Measurements from ENCODE around the gene VSTM4.
A peak's percentile ranks its signal among the peaks of the same experiment; 100 is the strongest.

VSTM4 gene, protein sequence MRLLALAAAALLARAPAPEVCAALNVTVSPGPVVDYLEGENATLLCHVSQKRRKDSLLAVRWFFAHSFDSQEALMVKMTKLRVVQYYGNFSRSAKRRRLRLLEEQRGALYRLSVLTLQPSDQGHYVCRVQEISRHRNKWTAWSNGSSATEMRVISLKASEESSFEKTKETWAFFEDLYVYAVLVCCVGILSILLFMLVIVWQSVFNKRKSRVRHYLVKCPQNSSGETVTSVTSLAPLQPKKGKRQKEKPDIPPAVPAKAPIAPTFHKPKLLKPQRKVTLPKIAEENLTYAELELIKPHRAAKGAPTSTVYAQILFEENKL

DNA sequence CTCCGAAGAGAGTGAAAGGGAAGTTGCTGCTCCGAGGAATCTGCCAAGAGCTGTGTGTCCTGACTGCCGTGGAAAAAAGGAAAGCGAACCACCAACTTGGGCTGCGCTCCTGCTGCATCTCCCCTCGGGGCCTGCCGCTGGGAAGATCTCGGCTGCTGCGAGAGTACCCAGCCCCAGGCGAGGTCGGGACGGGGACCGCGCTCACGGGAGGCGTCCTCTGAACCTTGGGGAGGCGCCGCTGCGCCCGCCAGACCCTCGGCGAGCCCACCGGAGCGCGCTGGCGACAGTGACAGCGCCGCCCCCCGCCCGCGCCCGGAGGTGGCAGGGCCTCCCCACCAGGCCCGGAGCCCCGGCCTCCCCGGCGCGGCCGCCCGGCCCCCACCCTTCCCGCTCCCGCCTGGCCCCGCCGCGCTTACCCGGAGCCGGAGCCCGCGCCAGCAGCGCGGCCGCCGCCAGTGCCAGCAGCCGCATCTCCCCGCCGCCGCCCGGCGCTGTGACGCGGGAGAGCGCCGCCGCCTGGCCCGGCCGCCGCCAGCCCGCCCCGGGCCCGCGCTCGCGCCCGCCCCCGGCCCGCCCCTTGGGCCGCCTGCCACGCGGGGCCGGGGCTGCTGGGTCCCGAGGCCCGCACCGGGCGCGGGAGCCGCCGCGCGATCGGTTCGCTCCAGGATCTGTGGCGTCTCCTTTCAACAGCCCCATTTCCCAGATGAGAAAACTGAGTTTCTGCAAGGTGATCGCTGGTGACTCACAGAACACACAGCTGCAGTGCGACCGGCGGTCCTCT lies at the start of gene VSTM4:
VSTM4 (minus strand) TSS at position 508 of the 781 bp plus-strand sequence; CDS start at position 471, 37 bp downstream.
- no peak for DNase-seq (ENCODE audit: low spot score in 2 of 2)
- Mint-ChIP-seq H3K27me3 (peaks cover 22% of the 10 kb centered on the region), H3K9me3 (no peaks in the 10 kb centered on the region), H3K36me3 (ENCODE audit: insufficient read depth) (no peaks in the 10 kb centered on the region), H3K4me1 (no peaks in the 10 kb centered on the region), H3K27ac (ENCODE audit: low read depth) (no peak within 1 kb of the TSS), H3K4me3 (peak within 1 kb of the TSS; percentile 54)
- peak; percentile 13 for ATAC-seq (replicated peaks; ENCODE audit: extremely low read depth, poor library complexity, severe bottlenecking)

DNA sequence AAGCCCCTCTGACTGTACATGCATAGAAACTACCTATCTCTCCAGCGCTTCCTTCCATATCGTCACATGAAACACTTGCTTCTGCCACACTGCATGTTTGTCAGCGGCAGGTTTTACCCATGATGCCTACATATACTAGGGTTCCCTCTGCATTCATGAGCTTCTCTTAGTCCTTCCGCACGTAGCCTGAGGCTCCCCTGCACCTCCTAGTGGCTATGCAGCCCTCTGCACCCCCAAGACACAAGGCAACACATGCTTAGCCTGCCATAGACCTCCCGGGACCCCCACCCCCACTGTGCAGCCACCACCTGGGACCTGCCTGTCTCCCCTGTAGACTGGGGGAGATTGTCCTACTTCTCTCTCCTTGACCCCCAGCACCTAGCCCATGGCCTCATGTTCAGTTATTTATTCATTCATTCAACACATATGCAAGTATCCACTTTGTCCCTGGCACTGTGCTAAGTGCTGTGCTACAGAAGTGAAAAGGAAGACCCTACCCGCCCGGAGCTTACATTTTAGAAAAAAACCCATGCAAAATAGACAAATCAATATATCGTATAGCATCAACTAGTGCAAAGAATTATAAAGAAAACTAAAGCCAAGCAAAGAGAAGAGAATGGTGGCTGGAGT lies 49.4 kb upstream of the VSTM4 start:
- Mint-ChIP-seq H3K27me3 (no peaks in the 10 kb centered on the region), H3K4me3 (no peak overlapping the region), H3K4me1 (peaks cover 11% of the 10 kb centered on the region), H3K9me3 (no peaks in the 10 kb centered on the region), H3K27ac (ENCODE audit: low read depth) (peak overlapping the region; percentile 54), H3K36me3 (ENCODE audit: insufficient read depth) (peaks cover 5% of the 10 kb centered on the region)
- ATAC-seq (replicated peaks; ENCODE audit: extremely low read depth, poor library complexity, severe bottlenecking) (peak; percentile 59), DNase-seq (ENCODE audit: low spot score in 2 of 2) (no peak)

DNA sequence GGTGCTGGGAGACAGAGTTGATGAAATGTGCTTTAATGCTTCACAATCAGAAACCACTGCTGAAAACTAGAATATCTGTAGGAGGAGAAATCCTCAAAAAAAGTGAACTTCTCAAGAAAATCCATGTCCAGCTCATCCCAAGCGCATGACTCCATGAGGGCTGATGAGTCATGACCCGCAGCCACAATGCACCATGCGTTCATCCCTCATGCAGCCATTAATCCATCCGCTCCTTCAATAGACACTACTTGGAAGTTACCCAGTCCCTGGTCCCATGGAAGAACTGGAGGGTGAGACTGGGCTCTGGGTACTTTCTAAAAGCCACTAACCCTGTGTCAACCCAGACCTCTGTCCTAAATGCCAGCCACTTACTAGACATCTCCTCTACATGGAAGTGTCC lies 48.4 kb upstream of the VSTM4 start:
- Mint-ChIP-seq H3K36me3 (ENCODE audit: insufficient read depth) (peaks cover 5% of the 10 kb centered on the region), H3K27ac (ENCODE audit: low read depth) (no peak overlapping the region), H3K27me3 (no peaks in the 10 kb centered on the region), H3K4me3 (no peak overlapping the region), H3K9me3 (no peaks in the 10 kb centered on the region), H3K4me1 (peaks cover 11% of the 10 kb centered on the region)
- ATAC-seq (replicated peaks; ENCODE audit: extremely low read depth, poor library complexity, severe bottlenecking) (no peak), DNase-seq (ENCODE audit: low spot score in 2 of 2) (no peak)

- Mint-ChIP-seq H3K27ac (ENCODE audit: low read depth) (no peak overlapping the region), H3K9me3 (no peaks in the 10 kb centered on the region), H3K4me3 (no peak overlapping the region), H3K36me3 (ENCODE audit: insufficient read depth) (peaks cover 5% of the 10 kb centered on the region), H3K27me3 (no peaks in the 10 kb centered on the region), H3K4me1 (peaks cover 11% of the 10 kb centered on the region)
- no peak for DNase-seq (ENCODE audit: low spot score in 2 of 2)
- no peak for ATAC-seq (replicated peaks; ENCODE audit: extremely low read depth, poor library complexity, severe bottlenecking)
Observed at GRCh38 chr10:49162761-49163310, 47.5 kb upstream of the VSTM4 start.

DNA sequence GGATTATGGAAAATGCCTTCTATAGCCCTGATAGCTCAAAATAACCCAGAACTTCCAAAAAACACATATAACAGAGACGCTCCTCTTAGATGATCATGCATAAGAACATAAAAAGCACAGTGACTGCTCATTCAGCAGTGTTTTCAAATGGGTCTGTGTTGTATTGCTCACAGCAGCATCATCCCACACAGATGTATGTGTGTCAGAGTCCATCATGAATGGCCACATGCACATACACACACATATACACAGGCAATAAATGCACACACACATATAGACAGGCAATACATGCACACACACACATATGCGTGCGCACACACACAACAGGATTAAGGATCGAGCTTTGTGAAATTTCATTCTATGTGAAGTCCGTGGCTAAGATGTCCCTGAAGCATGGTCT lies 46.7 kb upstream of the VSTM4 start:
- DNase-seq (ENCODE audit: low spot score in 2 of 2) (no peak), ATAC-seq (replicated peaks; ENCODE audit: extremely low read depth, poor library complexity, severe bottlenecking) (no peak)
- Mint-ChIP-seq H3K9me3 (no peaks in the 10 kb centered on the region), H3K27ac (ENCODE audit: low read depth) (no peak overlapping the region), H3K4me3 (no peak overlapping the region), H3K36me3 (ENCODE audit: insufficient read depth) (peaks cover 5% of the 10 kb centered on the region), H3K4me1 (peaks cover 11% of the 10 kb centered on the region), H3K27me3 (no peaks in the 10 kb centered on the region)

GRCh38 chr10:49161411-49161997 lies 46.2 kb upstream of the VSTM4 start:
- peaks cover 5% of the 10 kb centered on the region for H3K36me3 Mint-ChIP-seq (ENCODE audit: insufficient read depth)
- H3K4me1 Mint-ChIP-seq, result peaks cover 14% of the 10 kb centered on the region
- H3K4me3 Mint-ChIP-seq, result no peak overlapping the region
- no peaks in the 10 kb centered on the region for H3K9me3 Mint-ChIP-seq
- no peak for DNase-seq (ENCODE audit: low spot score in 2 of 2)
- H3K27me3 Mint-ChIP-seq, result no peaks in the 10 kb centered on the region
- ATAC-seq (replicated peaks; ENCODE audit: extremely low read depth, poor library complexity, severe bottlenecking), result no peak
- H3K27ac Mint-ChIP-seq (ENCODE audit: low read depth), result no peak overlapping the region

DNA sequence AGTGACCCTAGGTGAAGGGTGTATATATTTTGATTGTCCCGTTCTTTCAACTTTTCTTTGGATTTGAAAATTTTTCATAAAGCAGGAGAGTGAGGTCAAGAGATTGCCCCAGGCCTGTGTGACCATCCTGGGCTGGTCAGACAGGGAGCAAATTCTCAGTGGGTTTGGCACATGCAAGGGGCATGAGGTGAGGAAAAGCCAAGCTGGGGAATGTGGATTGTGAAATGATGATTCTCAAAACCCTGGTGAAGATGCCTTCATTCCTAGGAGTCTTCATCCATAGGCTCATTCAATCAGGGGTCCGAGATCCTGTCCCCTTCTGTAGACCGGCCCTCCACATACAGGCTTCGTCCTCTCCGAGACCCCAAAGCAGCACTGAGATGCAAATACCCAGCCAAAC lies 45.5 kb upstream of the VSTM4 start:
- H3K4me1 Mint-ChIP-seq, result peaks cover 16% of the 10 kb centered on the region
- H3K9me3 Mint-ChIP-seq, result no peaks in the 10 kb centered on the region
- no peaks in the 10 kb centered on the region for H3K27me3 Mint-ChIP-seq
- H3K4me3 Mint-ChIP-seq, result no peak overlapping the region
- DNase-seq (ENCODE audit: low spot score in 2 of 2) (no peak), ATAC-seq (replicated peaks; ENCODE audit: extremely low read depth, poor library complexity, severe bottlenecking) (no peak)
- H3K27ac Mint-ChIP-seq (ENCODE audit: low read depth), result no peak overlapping the region
- peaks cover 5% of the 10 kb centered on the region for H3K36me3 Mint-ChIP-seq (ENCODE audit: insufficient read depth)

DNA sequence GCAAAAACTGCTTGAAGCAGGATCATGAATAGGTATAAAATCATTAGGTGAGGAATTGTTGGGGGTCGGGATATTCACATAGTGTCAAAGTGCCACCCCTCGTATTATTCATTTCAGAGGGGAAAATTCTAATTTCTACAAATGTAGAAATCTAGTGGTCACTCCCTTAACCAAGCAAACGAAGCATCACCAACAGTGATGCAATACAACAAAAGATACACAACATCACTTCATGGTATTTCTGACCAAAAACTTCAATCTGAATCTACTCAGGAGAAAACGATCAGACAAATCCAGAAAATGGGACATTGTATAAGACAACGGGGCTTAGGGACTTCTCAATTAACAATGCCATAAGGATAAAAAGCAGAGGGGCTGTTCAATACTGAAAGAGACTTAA lies 44.8 kb upstream of the VSTM4 start:
- Mint-ChIP-seq H3K4me1 (peaks cover 16% of the 10 kb centered on the region), H3K4me3 (no peak overlapping the region), H3K27me3 (no peaks in the 10 kb centered on the region), H3K9me3 (no peaks in the 10 kb centered on the region), H3K27ac (ENCODE audit: low read depth) (no peak overlapping the region), H3K36me3 (ENCODE audit: insufficient read depth) (peaks cover 5% of the 10 kb centered on the region)
- no peak for DNase-seq (ENCODE audit: low spot score in 2 of 2)
- no peak for ATAC-seq (replicated peaks; ENCODE audit: extremely low read depth, poor library complexity, severe bottlenecking)

GRCh38 chr10:49158915-49159314 lies 43.6 kb upstream of the VSTM4 start:
- no peak for ATAC-seq (replicated peaks; ENCODE audit: extremely low read depth, poor library complexity, severe bottlenecking)
- H3K4me1 Mint-ChIP-seq, result peaks cover 5% of the 10 kb centered on the region
- peaks cover 2% of the 10 kb centered on the region for H3K36me3 Mint-ChIP-seq (ENCODE audit: insufficient read depth)
- no peaks in the 10 kb centered on the region for H3K27me3 Mint-ChIP-seq
- no peaks in the 10 kb centered on the region for H3K9me3 Mint-ChIP-seq
- no peak overlapping the region for H3K4me3 Mint-ChIP-seq
- H3K27ac Mint-ChIP-seq (ENCODE audit: low read depth), result no peak overlapping the region
- no peak for DNase-seq (ENCODE audit: low spot score in 2 of 2)

- peaks cover 4% of the 10 kb centered on the region for H3K27me3 Mint-ChIP-seq
- ATAC-seq (replicated peaks; ENCODE audit: extremely low read depth, poor library complexity, severe bottlenecking) (no peak), DNase-seq (ENCODE audit: low spot score in 2 of 2) (no peak)
- peaks cover 2% of the 10 kb centered on the region for H3K36me3 Mint-ChIP-seq (ENCODE audit: insufficient read depth)
- peaks cover 5% of the 10 kb centered on the region for H3K4me1 Mint-ChIP-seq
- H3K4me3 Mint-ChIP-seq, result no peak overlapping the region
- H3K27ac Mint-ChIP-seq (ENCODE audit: low read depth), result no peak overlapping the region
- H3K9me3 Mint-ChIP-seq, result no peaks in the 10 kb centered on the region
Observed at GRCh38 chr10:49158404-49158803, 43.1 kb upstream of the VSTM4 start.

- peaks cover 4% of the 10 kb centered on the region for H3K36me3 Mint-ChIP-seq (ENCODE audit: insufficient read depth)
- no peaks in the 10 kb centered on the region for H3K9me3 Mint-ChIP-seq
- ATAC-seq (replicated peaks; ENCODE audit: extremely low read depth, poor library complexity, severe bottlenecking) (no peak), DNase-seq (ENCODE audit: low spot score in 2 of 2) (no peak)
- peak overlapping the region; percentile 27 for H3K27ac Mint-ChIP-seq (ENCODE audit: low read depth)
- no peak overlapping the region for H3K4me3 Mint-ChIP-seq
- peaks cover 11% of the 10 kb centered on the region for H3K27me3 Mint-ChIP-seq
- peaks cover 5% of the 10 kb centered on the region for H3K4me1 Mint-ChIP-seq
Observed at GRCh38 chr10:49157229-49157628, 41.9 kb upstream of the VSTM4 start.

GRCh38 chr10:49154641-49155040 lies 39.3 kb upstream of the VSTM4 start:
- peaks cover 11% of the 10 kb centered on the region for H3K27me3 Mint-ChIP-seq
- no peak for ATAC-seq (replicated peaks; ENCODE audit: extremely low read depth, poor library complexity, severe bottlenecking)
- no peaks in the 10 kb centered on the region for H3K9me3 Mint-ChIP-seq

More at GRCh38 chr10:49154641-49155040, 39.3 kb upstream of the VSTM4 start:
- Mint-ChIP-seq H3K4me1 (peaks cover 5% of the 10 kb centered on the region), H3K4me3 (no peak overlapping the region), H3K36me3 (ENCODE audit: insufficient read depth) (peaks cover 2% of the 10 kb centered on the region), H3K27ac (ENCODE audit: low read depth) (no peak overlapping the region)
- no peak for DNase-seq (ENCODE audit: low spot score in 2 of 2)
